ENCODE measurements around the gene GABRD. TPM values are rescaled to one million over a fixed set of nuclear protein-coding genes. Genes with fewer than 3 reads are reported as not detected.

The GABRD gene
- total RNA-seq, 2 experiments from 2014 or later: not detected

- H3K27ac Mint-ChIP-seq: no peak overlapping the region
- ATAC-seq: no peak
- CTCF ChIA-PET: no interaction called here
- DNase-seq: no peak
- intact Hi-C loops (cut with micrococcal nuclease): no loop called here
- POLR2A ChIA-PET: interaction anchor here (1.1 kb wide), 1 partner anchor 10 kb away, joined by 4 read pairs; no protein-coding TSS in a partner anchor
- H3K4me1 Mint-ChIP-seq (ENCODE audit: low read depth): peaks cover 3% of the 10 kb centered on the region
- H3K27me3 Mint-ChIP-seq: peaks cover 10% of the 10 kb centered on the region
- H3K4me3 Mint-ChIP-seq: no peak overlapping the region
- H3K9me3 Mint-ChIP-seq: no peaks in the 10 kb centered on the region
- no peak for TF ChIP-seq CTCF (IDR thresholded peaks at IDR 0.05)
- H3K36me3 Mint-ChIP-seq (ENCODE audit: low read depth): no peaks in the 10 kb centered on the region
Observed at GRCh38 chr1:1994536-1994935, 24.6 kb upstream of the GABRD start.

GRCh38 chr1:1996207-1996651 lies 22.9 kb upstream of the GABRD start:
- TF ChIP-seq CTCF (IDR thresholded peaks at IDR 0.05): no peak
- Mint-ChIP-seq H3K4me1 (ENCODE audit: low read depth) (peaks cover 3% of the 10 kb centered on the region), H3K27ac (peak overlapping the region; percentile 2), H3K36me3 (ENCODE audit: low read depth) (no peaks in the 10 kb centered on the region), H3K27me3 (peaks cover 10% of the 10 kb centered on the region), H3K4me3 (no peak overlapping the region), H3K9me3 (no peaks in the 10 kb centered on the region)
- ChIA-PET CTCF (no interaction called here), POLR2A (interaction anchor here (0.8 kb wide), 1 partner anchor 48 kb away, joined by 3 read pairs; no protein-coding TSS in a partner anchor)
- no peak for ATAC-seq
- DNase-seq: no peak
- intact Hi-C loops (cut with micrococcal nuclease): no loop called here

- ChIA-PET POLR2A (no interaction called here), CTCF (no interaction called here)
- DNase-seq: no peak
- no peaks in the 10 kb centered on the region for H3K9me3 Mint-ChIP-seq
- no peak overlapping the region for H3K27ac Mint-ChIP-seq
- ATAC-seq: no peak
- no peak for TF ChIP-seq CTCF (IDR thresholded peaks at IDR 0.05)
- no peak overlapping the region for H3K4me3 Mint-ChIP-seq
- H3K4me1 Mint-ChIP-seq (ENCODE audit: low read depth): peaks cover 3% of the 10 kb centered on the region
- H3K27me3 Mint-ChIP-seq: peaks cover 17% of the 10 kb centered on the region
- intact Hi-C loops (cut with micrococcal nuclease): no loop called here
- H3K36me3 Mint-ChIP-seq (ENCODE audit: low read depth): no peaks in the 10 kb centered on the region
Observed at GRCh38 chr1:1997576-1997975, 21.6 kb upstream of the GABRD start.

GRCh38 chr1:2000432-2000831 lies 18.7 kb upstream of the GABRD start:
- Mint-ChIP-seq H3K9me3 (no peaks in the 10 kb centered on the region), H3K4me3 (no peak overlapping the region), H3K27ac (no peak overlapping the region), H3K27me3 (peaks cover 31% of the 10 kb centered on the region), H3K4me1 (ENCODE audit: low read depth) (peaks cover 3% of the 10 kb centered on the region), H3K36me3 (ENCODE audit: low read depth) (no peaks in the 10 kb centered on the region)
- intact Hi-C loops (cut with micrococcal nuclease): no loop called here
- DNase-seq: no peak
- CTCF ChIA-PET: no interaction called here
- no peak for ATAC-seq
- TF ChIP-seq CTCF (IDR thresholded peaks at IDR 0.05): no peak
- POLR2A ChIA-PET: no interaction called here

GRCh38 chr1:2000850-2001249 lies 18.3 kb upstream of the GABRD start:
- Mint-ChIP-seq H3K9me3 (no peaks in the 10 kb centered on the region), H3K27ac (no peak overlapping the region), H3K4me3 (no peak overlapping the region), H3K4me1 (ENCODE audit: low read depth) (peaks cover 3% of the 10 kb centered on the region), H3K27me3 (peaks cover 33% of the 10 kb centered on the region), H3K36me3 (ENCODE audit: low read depth) (no peaks in the 10 kb centered on the region)
- DNase-seq (no peak), ATAC-seq (no peak)
- ChIA-PET CTCF (interaction anchor here (0.8 kb wide), 1 partner anchor 44 kb away, joined by 3 read pairs; no protein-coding TSS in a partner anchor), POLR2A (no interaction called here)
- TF ChIP-seq CTCF (IDR thresholded peaks at IDR 0.05): no peak
- intact Hi-C loops (cut with micrococcal nuclease): no loop called here

Measured in activated CD8-positive, alpha-beta T cell treated with anti-CD3 and anti-CD28 coated beads for 36 hours (primary cell).